WTC11 (cell line): ENCODE results near the gene MEGF11. TPM values are rescaled to one million over a fixed set of nuclear protein-coding genes. Genes with fewer than 3 reads are reported as not detected.

Experiments
- ATAC-seq: fragments of 200-7000 bp; cut with Tn5 transposase; 2 replicates; pipeline ENCODE4 v1.10.0; 2021; ENCODE audit warnings: mild to moderate bottlenecking, moderate library complexity
- CTCF ChIA-PET: fragments of 300-600 bp; sonication (Branson Sonifier 250); formaldehyde crosslinking; loops from one replicate; lab custom pipeline; 2021; ENCODE audit warnings: antibody characterized with exemption; lab: Charles Lee
- POLR2A ChIA-PET: fragments of 350-600 bp; sonication (Branson Sonifier 250); formaldehyde crosslinking; loops from one replicate; lab custom pipeline; 2021; ENCODE audit warnings: antibody characterized with exemption; lab: Charles Lee
- DNase-seq: peaks from one replicate; pipeline ENCODE4 v3.0.0; 2021; ENCODE audit warnings: low spot score
- H3K27ac Mint-ChIP-seq: 2 replicates; pipeline ENCODE4 v1.8.0; 2021; ENCODE audit warnings: mixed read lengths
- H3K27me3 Mint-ChIP-seq: 2 replicates; pipeline ENCODE4 v1.8.0; 2021; ENCODE audit warnings: low read depth, mild to moderate bottlenecking, moderate library complexity, mixed read lengths
- H3K36me3 Mint-ChIP-seq: 2 replicates; pipeline ENCODE4 v1.8.0; 2021; ENCODE audit warnings: mixed read lengths
- H3K4me1 Mint-ChIP-seq: 2 replicates; pipeline ENCODE4 v1.8.0; 2022; ENCODE audit warnings: mixed read lengths
- H3K4me3 Mint-ChIP-seq: 2 replicates; pipeline ENCODE4 v1.8.0; 2021; ENCODE audit warnings: mild to moderate bottlenecking, moderate library complexity, mixed read lengths
- H3K9me3 Mint-ChIP-seq: 2 replicates; pipeline ENCODE4 v1.8.0; 2021; ENCODE audit warnings: mixed read lengths
- ATF1 ChIP-seq: sonication (generic); formaldehyde crosslinking; IDR thresholded peaks from 2 replicates; pipeline ENCODE4 v1.8.1; 2023; ENCODE audit warnings: mild to moderate bottlenecking, moderate library complexity, missing genetic modification reagents
- ATF6 ChIP-seq: sonication (generic); formaldehyde crosslinking; IDR thresholded peaks from 2 replicates; pipeline ENCODE4 v1.8.1; 2023; ENCODE audit warnings: mild to moderate bottlenecking, missing genetic modification reagents
- CBFB ChIP-seq: sonication (generic); formaldehyde crosslinking; IDR thresholded peaks from 2 replicates; pipeline ENCODE4 v1.8.1; 2022; ENCODE audit warnings: mild to moderate bottlenecking, low read depth, missing genetic modification reagents
- ESRRA ChIP-seq: sonication (generic); formaldehyde crosslinking; IDR thresholded peaks from 2 replicates; pipeline ENCODE4 v1.8.1; 2022; ENCODE audit warnings: mild to moderate bottlenecking, missing genetic modification reagents, borderline replicate concordance
- HMGA2 ChIP-seq: fragments of 250-450 bp; sonication (Bioruptor Pico); IDR thresholded peaks from 2 replicates; pipeline ENCODE4 v1.4.0; 2021; ENCODE audit warnings: mild to moderate bottlenecking, moderate library complexity
- HMGXB4 ChIP-seq: sonication (generic); formaldehyde crosslinking; IDR thresholded peaks from 2 replicates; pipeline ENCODE4 v1.8.1; 2023; ENCODE audit warnings: mild to moderate bottlenecking, moderate library complexity, missing genetic modification reagents
- JAZF1 ChIP-seq: fragments of 250-450 bp; sonication (Bioruptor Pico); IDR thresholded peaks from 2 replicates; pipeline ENCODE4 v1.9.0; 2021; ENCODE audit warnings: moderate library complexity, mild to moderate bottlenecking, inconsistent platforms
- KAT7 ChIP-seq: sonication (generic); formaldehyde crosslinking; IDR thresholded peaks from 2 replicates; pipeline ENCODE4 v1.8.1; 2023; ENCODE audit warnings: missing genetic modification reagents, mild to moderate bottlenecking, borderline replicate concordance
- NR1H2 ChIP-seq: sonication (generic); formaldehyde crosslinking; IDR thresholded peaks from 2 replicates; pipeline ENCODE4 v1.9.0; 2021; ENCODE audit warnings: mild to moderate bottlenecking, moderate library complexity, missing genetic modification reagents
- RORB ChIP-seq: fragments of 250-450 bp; sonication (Bioruptor Pico); IDR thresholded peaks from 2 replicates; pipeline ENCODE4 v1.9.0; 2021; ENCODE audit warnings: mild to moderate bottlenecking
- SMAD3 ChIP-seq: sonication (generic); formaldehyde crosslinking; IDR thresholded peaks from 2 replicates; pipeline ENCODE4 v1.8.0; 2022; ENCODE audit warnings: missing genetic modification reagents, mild to moderate bottlenecking, borderline replicate concordance
- TCF7 ChIP-seq: sonication (generic); formaldehyde crosslinking; IDR thresholded peaks from 2 replicates; pipeline ENCODE4 v1.8.0; 2022; ENCODE audit warnings: mild to moderate bottlenecking, low read depth, missing genetic modification reagents, moderate library complexity
- TEAD4 ChIP-seq: sonication (generic); formaldehyde crosslinking; IDR thresholded peaks from 2 replicates; pipeline ENCODE4 v1.8.0; 2022; ENCODE audit warnings: mild to moderate bottlenecking, missing genetic modification reagents
- ZNF263 ChIP-seq: sonication (generic); formaldehyde crosslinking; IDR thresholded peaks from 2 replicates; pipeline ENCODE4 v1.8.1; 2022; ENCODE audit warnings: low read depth, mild to moderate bottlenecking, moderate library complexity, missing genetic modification reagents
- ZNF425 ChIP-seq: fragments of 250-450 bp; sonication (Bioruptor Pico); conservative IDR thresholded peaks from 2 replicates; pipeline ENCODE4 v1.9.0; 2021; ENCODE audit warnings: mild to moderate bottlenecking
- total RNA-seq: library from RNA; stranded (reverse); gene quantifications from 3 replicates; pipeline ENCODE4 v1.2.3, GENCODE V29; 2021
- TF ChIP-seq, protein P1 (sequence below): sonication (generic); formaldehyde crosslinking; conservative IDR thresholded peaks from 2 replicates; pipeline ENCODE4 v1.8.1; 2023; ENCODE audit warnings: mild to moderate bottlenecking, low read depth, missing genetic modification reagents, moderate library complexity
- TF ChIP-seq, protein P2 (sequence below): sonication (generic); formaldehyde crosslinking; IDR thresholded peaks from 2 replicates; pipeline ENCODE4 v1.8.1; 2022; ENCODE audit warnings: mild to moderate bottlenecking, moderate library complexity, missing genetic modification reagents
- TF ChIP-seq, protein P3 (sequence below): sonication (generic); formaldehyde crosslinking; IDR thresholded peaks from 2 replicates; pipeline ENCODE4 v1.8.1; 2023; ENCODE audit warnings: mild to moderate bottlenecking, missing genetic modification reagents, borderline replicate concordance
- TF ChIP-seq, protein P4 (sequence below): sonication (generic); formaldehyde crosslinking; conservative IDR thresholded peaks from 2 replicates; pipeline ENCODE4 v1.8.1; 2022; ENCODE audit warnings: mild to moderate bottlenecking, missing genetic modification reagents

MEGF11 gene
- total RNA-seq, 1 experiment from 2014 or later = 3.3 TPM

DNA sequence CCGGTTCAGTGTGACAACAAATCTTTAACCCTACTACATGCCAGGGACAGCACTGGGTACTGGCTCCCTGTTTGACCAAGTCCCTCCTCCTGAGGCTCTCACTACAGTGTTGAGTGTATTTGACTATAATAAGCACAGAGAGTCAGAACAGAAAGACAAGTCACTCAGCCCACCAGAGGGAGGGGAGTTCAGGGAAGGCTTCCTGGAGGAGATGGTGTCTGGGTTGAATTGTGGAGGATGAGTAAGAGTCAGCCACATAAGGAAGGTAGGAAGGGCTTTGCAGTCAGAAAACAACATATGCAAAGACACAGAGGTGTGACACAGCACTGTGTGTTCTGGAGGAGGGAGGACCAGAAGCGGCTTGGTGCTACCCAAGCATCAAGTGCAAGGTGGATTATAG, 17.7 kb downstream of the MEGF11 start:
- ChIA-PET CTCF (no interaction called here), POLR2A (no interaction called here)
- DNase-seq = no peak
- no peak overlapping the region for H3K27ac Mint-ChIP-seq
- ATAC-seq = no peak
- 0 out of 2 replicates have a peak, but pooled peaks cover 3% of the 10 kb centered on the region for H3K4me1 Mint-ChIP-seq
- TF ChIP-seq TEAD4 (CRISPR knock-in tag) (no peak), HMGA2 (no peak), CBFB (CRISPR knock-in tag) (no peak), HMGXB4 (CRISPR knock-in tag) (no peak), ZNF263 (CRISPR knock-in tag) (no peak)
- TF ChIP-seq, protein P1, sequence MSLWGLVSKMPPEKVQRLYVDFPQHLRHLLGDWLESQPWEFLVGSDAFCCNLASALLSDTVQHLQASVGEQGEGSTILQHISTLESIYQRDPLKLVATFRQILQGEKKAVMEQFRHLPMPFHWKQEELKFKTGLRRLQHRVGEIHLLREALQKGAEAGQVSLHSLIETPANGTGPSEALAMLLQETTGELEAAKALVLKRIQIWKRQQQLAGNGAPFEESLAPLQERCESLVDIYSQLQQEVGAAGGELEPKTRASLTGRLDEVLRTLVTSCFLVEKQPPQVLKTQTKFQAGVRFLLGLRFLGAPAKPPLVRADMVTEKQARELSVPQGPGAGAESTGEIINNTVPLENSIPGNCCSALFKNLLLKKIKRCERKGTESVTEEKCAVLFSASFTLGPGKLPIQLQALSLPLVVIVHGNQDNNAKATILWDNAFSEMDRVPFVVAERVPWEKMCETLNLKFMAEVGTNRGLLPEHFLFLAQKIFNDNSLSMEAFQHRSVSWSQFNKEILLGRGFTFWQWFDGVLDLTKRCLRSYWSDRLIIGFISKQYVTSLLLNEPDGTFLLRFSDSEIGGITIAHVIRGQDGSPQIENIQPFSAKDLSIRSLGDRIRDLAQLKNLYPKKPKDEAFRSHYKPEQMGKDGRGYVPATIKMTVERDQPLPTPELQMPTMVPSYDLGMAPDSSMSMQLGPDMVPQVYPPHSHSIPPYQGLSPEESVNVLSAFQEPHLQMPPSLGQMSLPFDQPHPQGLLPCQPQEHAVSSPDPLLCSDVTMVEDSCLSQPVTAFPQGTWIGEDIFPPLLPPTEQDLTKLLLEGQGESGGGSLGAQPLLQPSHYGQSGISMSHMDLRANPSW (CRISPR knock-in tag) = no peak
- TF ChIP-seq, protein P2, sequence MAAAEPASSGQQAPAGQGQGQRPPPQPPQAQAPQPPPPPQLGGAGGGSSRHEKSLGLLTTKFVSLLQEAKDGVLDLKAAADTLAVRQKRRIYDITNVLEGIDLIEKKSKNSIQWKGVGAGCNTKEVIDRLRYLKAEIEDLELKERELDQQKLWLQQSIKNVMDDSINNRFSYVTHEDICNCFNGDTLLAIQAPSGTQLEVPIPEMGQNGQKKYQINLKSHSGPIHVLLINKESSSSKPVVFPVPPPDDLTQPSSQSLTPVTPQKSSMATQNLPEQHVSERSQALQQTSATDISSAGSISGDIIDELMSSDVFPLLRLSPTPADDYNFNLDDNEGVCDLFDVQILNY (CRISPR knock-in tag) = no peak
- H3K36me3 Mint-ChIP-seq = no peaks in the 10 kb centered on the region
- peaks cover 3% of the 10 kb centered on the region; the same call in 1 of the 2 replicates for H3K27me3 Mint-ChIP-seq
- H3K9me3 Mint-ChIP-seq = no peaks in the 10 kb centered on the region
- H3K4me3 Mint-ChIP-seq = no peak overlapping the region

DNA sequence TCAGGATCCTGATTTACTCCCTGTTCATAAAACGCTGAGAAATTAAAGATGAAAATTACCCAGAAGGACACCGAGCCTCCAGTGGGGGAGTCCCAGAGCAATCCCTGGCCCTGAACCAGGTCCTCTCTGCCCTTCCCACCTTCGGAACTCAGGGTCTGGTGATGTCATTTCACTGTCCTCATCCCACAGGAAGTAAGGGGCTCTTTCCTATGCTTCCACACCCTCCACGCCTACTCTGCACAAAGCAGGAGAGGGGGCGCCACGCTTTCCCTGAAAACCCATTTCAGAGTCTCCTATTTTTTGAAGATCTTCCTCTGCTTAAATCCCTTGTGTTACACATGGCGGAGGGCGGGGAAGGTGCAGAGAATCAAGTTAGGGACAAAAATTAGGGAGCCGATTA, 18.8 kb downstream of the MEGF11 start:
- Mint-ChIP-seq H3K27ac (no peak overlapping the region), H3K9me3 (no peaks in the 10 kb centered on the region), H3K27me3 (peaks cover 3% of the 10 kb centered on the region; the same call in 1 of the 2 replicates), H3K4me3 (no peak overlapping the region), H3K4me1 (0 out of 2 replicates have a peak, but pooled peaks cover 3% of the 10 kb centered on the region), H3K36me3 (no peaks in the 10 kb centered on the region)
- DNase-seq = no peak
- ATAC-seq = no peak
- CTCF ChIA-PET = no interaction called here
- POLR2A ChIA-PET = no interaction called here
- TF ChIP-seq ESRRA (CRISPR knock-in tag) = no peak
- no peak for TF ChIP-seq NR1H2 (CRISPR knock-in tag)
- no peak for TF ChIP-seq ZNF425 (CRISPR knock-in tag)
- no peak for TF ChIP-seq RORB (CRISPR knock-in tag)
- no peak for TF ChIP-seq JAZF1 (CRISPR knock-in tag)
- TF ChIP-seq CBFB (CRISPR knock-in tag) = no peak
- no peak for TF ChIP-seq KAT7 (CRISPR knock-in tag)
- TF ChIP-seq, protein P3, sequence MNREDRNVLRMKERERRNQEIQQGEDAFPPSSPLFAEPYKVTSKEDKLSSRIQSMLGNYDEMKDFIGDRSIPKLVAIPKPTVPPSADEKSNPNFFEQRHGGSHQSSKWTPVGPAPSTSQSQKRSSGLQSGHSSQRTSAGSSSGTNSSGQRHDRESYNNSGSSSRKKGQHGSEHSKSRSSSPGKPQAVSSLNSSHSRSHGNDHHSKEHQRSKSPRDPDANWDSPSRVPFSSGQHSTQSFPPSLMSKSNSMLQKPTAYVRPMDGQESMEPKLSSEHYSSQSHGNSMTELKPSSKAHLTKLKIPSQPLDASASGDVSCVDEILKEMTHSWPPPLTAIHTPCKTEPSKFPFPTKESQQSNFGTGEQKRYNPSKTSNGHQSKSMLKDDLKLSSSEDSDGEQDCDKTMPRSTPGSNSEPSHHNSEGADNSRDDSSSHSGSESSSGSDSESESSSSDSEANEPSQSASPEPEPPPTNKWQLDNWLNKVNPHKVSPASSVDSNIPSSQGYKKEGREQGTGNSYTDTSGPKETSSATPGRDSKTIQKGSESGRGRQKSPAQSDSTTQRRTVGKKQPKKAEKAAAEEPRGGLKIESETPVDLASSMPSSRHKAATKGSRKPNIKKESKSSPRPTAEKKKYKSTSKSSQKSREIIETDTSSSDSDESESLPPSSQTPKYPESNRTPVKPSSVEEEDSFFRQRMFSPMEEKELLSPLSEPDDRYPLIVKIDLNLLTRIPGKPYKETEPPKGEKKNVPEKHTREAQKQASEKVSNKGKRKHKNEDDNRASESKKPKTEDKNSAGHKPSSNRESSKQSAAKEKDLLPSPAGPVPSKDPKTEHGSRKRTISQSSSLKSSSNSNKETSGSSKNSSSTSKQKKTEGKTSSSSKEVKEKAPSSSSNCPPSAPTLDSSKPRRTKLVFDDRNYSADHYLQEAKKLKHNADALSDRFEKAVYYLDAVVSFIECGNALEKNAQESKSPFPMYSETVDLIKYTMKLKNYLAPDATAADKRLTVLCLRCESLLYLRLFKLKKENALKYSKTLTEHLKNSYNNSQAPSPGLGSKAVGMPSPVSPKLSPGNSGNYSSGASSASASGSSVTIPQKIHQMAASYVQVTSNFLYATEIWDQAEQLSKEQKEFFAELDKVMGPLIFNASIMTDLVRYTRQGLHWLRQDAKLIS (CRISPR knock-in tag) = no peak
- no peak for TF ChIP-seq HMGXB4 (CRISPR knock-in tag)
- no peak for TF ChIP-seq ATF6
- TF ChIP-seq ATF1 = no peak
- TF ChIP-seq, protein P4, sequence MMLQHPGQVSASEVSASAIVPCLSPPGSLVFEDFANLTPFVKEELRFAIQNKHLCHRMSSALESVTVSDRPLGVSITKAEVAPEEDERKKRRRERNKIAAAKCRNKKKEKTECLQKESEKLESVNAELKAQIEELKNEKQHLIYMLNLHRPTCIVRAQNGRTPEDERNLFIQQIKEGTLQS (CRISPR knock-in tag) = no peak
- no peak for TF ChIP-seq SMAD3 (CRISPR knock-in tag)
- TF ChIP-seq TCF7 (CRISPR knock-in tag) = no peak
